ENCODE measurements around the gene RNF214. TPM values are rescaled to one million over a fixed set of nuclear protein-coding genes. Genes with fewer than 3 reads are reported as not detected.
"Not testable (repeated sequence)": the region's sequence is repeated elsewhere in the genome, so short reads cannot be mapped to it uniquely, and the experiment has no call there.

RNF214 gene
- total and polyA plus RNA-seq, 2 of the 13 experiments (the other 11 are each of a cell fraction or from before 2014, with no cell fraction given) = 10.7 to 12.6 TPM

DNA sequence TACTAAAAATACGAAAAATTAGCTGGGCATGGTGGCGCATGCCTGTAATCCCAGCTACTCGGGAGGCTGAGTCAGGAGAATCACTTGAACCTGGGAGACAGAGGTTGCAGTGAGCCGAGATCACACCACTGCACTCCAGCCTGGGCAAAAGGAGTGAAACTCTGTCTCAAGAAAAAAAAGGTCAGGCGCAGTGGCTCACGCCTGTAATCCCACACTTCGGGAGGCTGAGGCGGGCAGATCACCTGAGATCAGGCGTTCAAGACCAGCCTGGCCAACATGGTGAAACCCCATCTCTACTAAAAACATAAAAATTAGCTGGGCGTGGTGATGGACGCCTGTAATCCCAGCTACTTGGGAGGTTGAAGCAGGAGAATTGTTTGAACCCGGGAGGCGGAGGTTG is 49.3 kb upstream of the RNF214 start:
- H3K36me3 ChIP-seq (replicated peaks in 1 of 2; ENCODE audit: control insufficient read depth in 1 of 2, insufficient read depth in 2 of 2, low read length in 2 of 2) = peaks cover 6 to 12% of the 10 kb centered on the region in 2 experiments; a peak in 4 of 5 replicates
- H2AFZ ChIP-seq (ENCODE audit: low read length); H4K20me1 ChIP-seq (ENCODE audit: insufficient read depth, low read length); intact Hi-C loops (cut with micrococcal nuclease; ENCODE audit: unreplicated experiment); ATAC-seq; H3K4me3 ChIP-seq (replicated peaks in 1 of 3; ENCODE audit: insufficient read depth in 1 of 3, low read depth in 2 of 3, low read length in 3 of 3); POLR2A ChIA-PET; H3K9me3 ChIP-seq (ENCODE audit: low read length); BruUV-seq (replicated peaks); FAIRE-seq; H3K9ac ChIP-seq (ENCODE audit: insufficient read depth, low read depth, low read length); H3K27me3 ChIP-seq (ENCODE audit: control insufficient read depth in 1 of 2, insufficient read depth in 2 of 2, low read length in 2 of 2); H3K79me2 ChIP-seq (ENCODE audit: insufficient read depth, low read length); DNase-seq (ENCODE audit: low spot score); H3K27ac ChIP-seq (ENCODE audit: extremely low read length, insufficient read depth, low read length); H3K4me2 ChIP-seq (ENCODE audit: low read depth, low read length): not testable (repeated sequence)
- H3K4me1 ChIP-seq (ENCODE audit: insufficient read depth, low read length) = peaks cover 34% of the 10 kb centered on the region
- in situ Hi-C loops (cut with HindIII; ENCODE audit: extremely low pct_ligation_motif_present, low pct_unique_long_range_greater_than_20kb) = loop anchor here (5.0 kb wide), 1 partner anchor 39 kb away; no protein-coding TSS in a partner anchor
- CTCF ChIA-PET (ENCODE audit: low intra/inter-chr PET ratio, low total read pairs) = interaction anchor here (1.3 kb wide), 1 partner anchor 43 kb away, joined by 3 read pairs; no protein-coding TSS in a partner anchor
- 95% methylated on average over 13 of the region's 13 CpGs for WGBS (ENCODE audit: low lambda C conversion rate)

DNA sequence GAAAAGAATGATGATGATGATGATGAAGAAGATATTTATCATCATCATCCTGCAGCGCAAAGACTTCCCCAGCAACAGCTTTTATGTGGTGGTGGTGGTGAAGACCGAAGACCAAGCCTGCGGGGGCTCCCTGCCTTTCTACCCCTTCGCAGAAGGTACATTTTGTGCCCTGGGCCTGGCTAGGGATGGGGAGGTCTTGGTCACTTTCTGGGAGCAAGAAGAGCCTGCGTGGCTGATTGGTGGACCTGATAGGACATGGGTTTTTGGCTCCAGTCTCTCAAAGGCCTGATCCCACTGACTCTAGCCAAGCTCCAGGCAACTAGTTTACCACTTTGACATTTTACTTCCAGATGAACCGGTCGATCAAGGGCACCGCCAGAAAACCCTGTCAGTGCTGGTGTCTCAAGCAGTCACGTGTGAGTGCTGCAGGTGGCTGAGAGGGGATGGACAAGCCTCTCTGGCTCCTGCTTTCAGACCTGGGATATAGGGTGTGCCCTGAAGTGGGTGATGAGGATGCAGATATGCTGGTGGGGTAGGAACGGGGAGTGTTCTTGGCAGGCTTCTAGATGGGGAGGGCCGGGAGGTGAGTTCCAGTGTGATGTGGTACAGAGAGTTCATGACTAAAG is 48.6 kb upstream of the RNF214 start:
- ATAC-seq = no peak
- WGBS (ENCODE audit: low lambda C conversion rate) = 94% methylated on average over 9 of the region's 11 CpGs
- Histone ChIP-seq H3K36me3 (replicated peaks in 1 of 2; ENCODE audit: control insufficient read depth in 1 of 2, insufficient read depth in 2 of 2, low read length in 2 of 2) (peaks cover 6 to 15% of the 10 kb centered on the region in 2 experiments; a peak in 4 of 5 replicates), H3K9me3 (ENCODE audit: low read length) (no peaks in the 10 kb centered on the region), H3K4me1 (ENCODE audit: insufficient read depth, low read length) (peaks cover 37% of the 10 kb centered on the region), H3K4me2 (ENCODE audit: low read depth, low read length) (no peak overlapping the region), H3K79me2 (ENCODE audit: insufficient read depth, low read length) (peaks cover 6% of the 10 kb centered on the region), H3K27ac (ENCODE audit: extremely low read length, insufficient read depth, low read length) (no peak overlapping the region), H3K27me3 (ENCODE audit: control insufficient read depth in 1 of 2, insufficient read depth in 2 of 2, low read length in 2 of 2) (no peaks in the 10 kb centered on the region; a peak in 1 of 5 replicates), H4K20me1 (ENCODE audit: insufficient read depth, low read length) (no peaks in the 10 kb centered on the region; the same call in 1 of the 2 replicates), H3K9ac (ENCODE audit: insufficient read depth, low read depth, low read length) (no peak overlapping the region), H3K4me3 (replicated peaks in 1 of 3; ENCODE audit: insufficient read depth in 1 of 3, low read depth in 2 of 3, low read length in 3 of 3) (no peak overlapping the region), H2AFZ (ENCODE audit: low read length) (no peak overlapping the region)
- CTCF ChIA-PET (ENCODE audit: low intra/inter-chr PET ratio, low total read pairs) = no interaction called here
- POLR2A ChIA-PET = no interaction called here
- intact Hi-C loops (cut with micrococcal nuclease; ENCODE audit: unreplicated experiment) = no loop called here
- no TSS peak for BruUV-seq (replicated peaks)
- in situ Hi-C loops (cut with HindIII; ENCODE audit: extremely low pct_ligation_motif_present, low pct_unique_long_range_greater_than_20kb) = loop anchor here (5.0 kb wide), 1 partner anchor 38 kb away; no protein-coding TSS in a partner anchor
- no peak for DNase-seq (ENCODE audit: low spot score)
- FAIRE-seq = no peak
- TF ChIP-seq NFYB (CRISPR knock-in tag; IDR thresholded peaks at IDR 0.05) (no peak), REPIN1 (CRISPR knock-in tag; IDR thresholded peaks at IDR 0.05; ENCODE audit: borderline replicate concordance, low read depth) (no peak), HIC2 (CRISPR knock-in tag; IDR thresholded peaks at IDR 0.05; ENCODE audit: low read depth) (no peak), XBP1 (CRISPR knock-in tag; IDR thresholded peaks at IDR 0.05) (no peak), FIP1L1 (IDR thresholded peaks at IDR 0.05; ENCODE audit: borderline replicate concordance, insufficient read depth, low read depth, low read length) (no peak), CEBPG (CRISPR knock-in tag; IDR thresholded peaks at IDR 0.05) (no peak), HDAC2 (CRISPR knock-in tag; IDR thresholded peaks at IDR 0.05) (no peak), NFE2L1 (CRISPR knock-in tag; IDR thresholded peaks at IDR 0.05; ENCODE audit: borderline replicate concordance) (no peak), ZSCAN31 (CRISPR knock-in tag; IDR thresholded peaks at IDR 0.05; ENCODE audit: low read depth) (no peak)
- TF ChIP-seq, protein P1, sequence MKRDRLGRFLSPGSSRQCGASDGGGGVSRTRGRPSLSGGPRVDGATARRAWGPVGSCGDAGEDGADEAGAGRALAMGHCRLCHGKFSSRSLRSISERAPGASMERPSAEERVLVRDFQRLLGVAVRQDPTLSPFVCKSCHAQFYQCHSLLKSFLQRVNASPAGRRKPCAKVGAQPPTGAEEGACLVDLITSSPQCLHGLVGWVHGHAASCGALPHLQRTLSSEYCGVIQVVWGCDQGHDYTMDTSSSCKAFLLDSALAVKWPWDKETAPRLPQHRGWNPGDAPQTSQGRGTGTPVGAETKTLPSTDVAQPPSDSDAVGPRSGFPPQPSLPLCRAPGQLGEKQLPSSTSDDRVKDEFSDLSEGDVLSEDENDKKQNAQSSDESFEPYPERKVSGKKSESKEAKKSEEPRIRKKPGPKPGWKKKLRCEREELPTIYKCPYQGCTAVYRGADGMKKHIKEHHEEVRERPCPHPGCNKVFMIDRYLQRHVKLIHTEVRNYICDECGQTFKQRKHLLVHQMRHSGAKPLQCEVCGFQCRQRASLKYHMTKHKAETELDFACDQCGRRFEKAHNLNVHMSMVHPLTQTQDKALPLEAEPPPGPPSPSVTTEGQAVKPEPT (CRISPR knock-in tag; IDR thresholded peaks at IDR 0.05; ENCODE audit: low read depth) = no peak
- TF ChIP-seq, protein P2, sequence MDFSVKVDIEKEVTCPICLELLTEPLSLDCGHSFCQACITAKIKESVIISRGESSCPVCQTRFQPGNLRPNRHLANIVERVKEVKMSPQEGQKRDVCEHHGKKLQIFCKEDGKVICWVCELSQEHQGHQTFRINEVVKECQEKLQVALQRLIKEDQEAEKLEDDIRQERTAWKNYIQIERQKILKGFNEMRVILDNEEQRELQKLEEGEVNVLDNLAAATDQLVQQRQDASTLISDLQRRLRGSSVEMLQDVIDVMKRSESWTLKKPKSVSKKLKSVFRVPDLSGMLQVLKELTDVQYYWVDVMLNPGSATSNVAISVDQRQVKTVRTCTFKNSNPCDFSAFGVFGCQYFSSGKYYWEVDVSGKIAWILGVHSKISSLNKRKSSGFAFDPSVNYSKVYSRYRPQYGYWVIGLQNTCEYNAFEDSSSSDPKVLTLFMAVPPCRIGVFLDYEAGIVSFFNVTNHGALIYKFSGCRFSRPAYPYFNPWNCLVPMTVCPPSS (IDR thresholded peaks at IDR 0.05) = no peak

All from HepG2 (cell line).